MCF 10A (cell line): Measurements from ENCODE around the gene NCKAP1. TPM values are rescaled to one million over a fixed set of nuclear protein-coding genes. Genes with fewer than 3 reads are reported as not detected.

ENCODE experiments used
- BruUV-seq: library from RNA; stranded (reverse); fragments of 400-500 nt; replicated peaks from 2 replicates; lab custom pipeline; 2021; lab: Mats Ljungman, UMichigan
- CTCF ChIA-PET: fragments of 300-600 bp; sonication (Branson Sonifier 250); formaldehyde crosslinking; extraction: SDS; loops from one replicate; lab custom pipeline; 2021; ENCODE audit warnings: antibody characterized with exemption, inconsistent platforms; lab: Yijun Ruan, JAX
- POLR2A ChIA-PET: fragments of 300-600, 350-650 bp; sonication (Branson Sonifier 250); formaldehyde crosslinking; extraction: SDS; loops from one replicate; lab custom pipeline; 2020; ENCODE audit warnings: antibody characterized with exemption, inconsistent platforms; lab: Yijun Ruan, JAX
- DNase-seq: peaks from one replicate; pipeline ENCODE4 v3.0.0-alpha.2; 2018; ENCODE audit not compliant: unreplicated experiment
- H3K27ac Mint-ChIP-seq: one replicate; pipeline ENCODE4 v1.8.0; 2022; ENCODE audit warnings: mild to moderate bottlenecking, low read depth, mixed read lengths; ENCODE audit not compliant: unreplicated experiment
- H3K27me3 Mint-ChIP-seq: one replicate; pipeline ENCODE4 v1.8.0; 2022; ENCODE audit warnings: mixed read lengths; ENCODE audit not compliant: insufficient read depth, unreplicated experiment
- H3K36me3 Mint-ChIP-seq: one replicate; pipeline ENCODE4 v1.8.0; 2022; ENCODE audit warnings: mild to moderate bottlenecking, moderate library complexity, mixed read lengths; ENCODE audit not compliant: insufficient read depth, unreplicated experiment
- H3K4me1 Mint-ChIP-seq: one replicate; pipeline ENCODE4 v1.8.0; 2022; ENCODE audit warnings: mixed read lengths; ENCODE audit not compliant: insufficient read depth, unreplicated experiment
- H3K4me3 Mint-ChIP-seq: one replicate; pipeline ENCODE4 v1.8.0; 2022; ENCODE audit warnings: mild to moderate bottlenecking, moderate library complexity, mixed read lengths; ENCODE audit not compliant: unreplicated experiment
- H3K9me3 Mint-ChIP-seq: one replicate; pipeline ENCODE4 v1.8.0; 2022; ENCODE audit warnings: mixed read lengths; ENCODE audit not compliant: unreplicated experiment
- CTCF ChIP-seq: fragments of 200-600 bp; IDR thresholded peaks from one replicate; pipeline ENCODE4 v1.8.0; 2022; ENCODE audit warnings: antibody characterized with exemption, mild to moderate bottlenecking; ENCODE audit not compliant: unreplicated experiment
- intact Hi-C: fragments of 100-400 bp; cut with micrococcal nuclease; formaldehyde crosslinking; loops from 2 replicates; pipeline ENCODE4 v1.14.1; 2022
- total RNA-seq: library from RNA; stranded (reverse); gene quantifications from 2 replicates; pipeline ENCODE4 v1.2.3, GENCODE V29; 2022

NCKAP1 gene
- total RNA-seq, 1 experiment from 2014 or later: 160 TPM

GRCh38 chr2:182863642-182864041 is 174.6 kb downstream of the NCKAP1 start:
- no peak overlapping the region for H3K27ac Mint-ChIP-seq
- ChIA-PET POLR2A (no interaction called here), CTCF (interaction anchor here (0.6 to 1.2 kb wide), 2 partner anchors 18 to 64 kb away, joined by 3 read pairs; no protein-coding TSS in a partner anchor)
- H3K9me3 Mint-ChIP-seq: no peaks in the 10 kb centered on the region
- no TSS peak for BruUV-seq
- TF ChIP-seq CTCF: no peak
- intact Hi-C loops: no loop called here
- no peak overlapping the region for H3K4me3 Mint-ChIP-seq
- H3K4me1 Mint-ChIP-seq: peaks cover 6% of the 10 kb centered on the region
- DNase-seq: no peak
- H3K27me3 Mint-ChIP-seq: peaks cover 18% of the 10 kb centered on the region
- H3K36me3 Mint-ChIP-seq: no peaks in the 10 kb centered on the region

GRCh38 chr2:182862091-182862490 is 176.2 kb downstream of the NCKAP1 start:
- peak; percentile 26 for DNase-seq
- TF ChIP-seq CTCF: no peak
- intact Hi-C loops: no loop called here
- BruUV-seq: no TSS peak
- ChIA-PET POLR2A (no interaction called here), CTCF (interaction anchor here (0.6 to 1.1 kb wide), 3 partner anchors 95 to 1047 kb away, joined by 3 to 5 read pairs (median 3); no protein-coding TSS in a partner anchor)
- no peaks in the 10 kb centered on the region for H3K36me3 Mint-ChIP-seq
- no peak overlapping the region for H3K27ac Mint-ChIP-seq
- peaks cover 18% of the 10 kb centered on the region for H3K27me3 Mint-ChIP-seq
- H3K4me3 Mint-ChIP-seq: no peak overlapping the region
- no peaks in the 10 kb centered on the region for H3K9me3 Mint-ChIP-seq
- peaks cover 6% of the 10 kb centered on the region for H3K4me1 Mint-ChIP-seq

GRCh38 chr2:182860858-182861257 is 177.4 kb downstream of the NCKAP1 start:
- BruUV-seq: no TSS peak

More at GRCh38 chr2:182860858-182861257, 177.4 kb downstream of the NCKAP1 start:
- H3K4me1 Mint-ChIP-seq: peaks cover 6% of the 10 kb centered on the region
- no peak for DNase-seq
- no peaks in the 10 kb centered on the region for H3K9me3 Mint-ChIP-seq
- H3K36me3 Mint-ChIP-seq: no peaks in the 10 kb centered on the region
- no peak overlapping the region for H3K4me3 Mint-ChIP-seq
- POLR2A ChIA-PET: interaction anchor here (0.7 kb wide), 1 partner anchor 24 kb away, joined by 3 read pairs; no protein-coding TSS in a partner anchor
- H3K27me3 Mint-ChIP-seq: peaks cover 7% of the 10 kb centered on the region
- no peak for TF ChIP-seq CTCF
- CTCF ChIA-PET: no interaction called here
- intact Hi-C loops: no loop called here
- no peak overlapping the region for H3K27ac Mint-ChIP-seq

Other genes starting within 250 kb of the NCKAP1 start
- 0.09 and 0.20 TPM in 2 replicates for gene FRZB, start 171.8 kb downstream of the NCKAP1 start, total RNA-seq
- gene DUSP19, start 40.3 kb upstream of the NCKAP1 start, total RNA-seq: 0.84 and 1.0 TPM in 2 replicates
- gene NUP35, start 86.0 kb upstream of the NCKAP1 start, total RNA-seq: 19.2 and 21.4 TPM in 2 replicates